NCI-H2081 treated with DMSO at 0.1 percent for 48 hours (cell line): ENCODE measurements around the gene NFKBIB.

Experiments
- DNase-seq: peaks from one replicate; lab custom pipeline; 2025; lab: John Stamatoyannopoulos, UW

Gene NFKBIB

GRCh38 chr19:38904581-38905539 lies 5.1 kb downstream of the NFKBIB start:
- no peak for DNase-seq

GRCh38 chr19:38905620-38906019 lies 5.9 kb downstream of the NFKBIB start:
- no peak for DNase-seq

GRCh38 chr19:38907227-38907626 lies 7.5 kb downstream of the NFKBIB start:
- DNase-seq = no peak

GRCh38 chr19:38907670-38908069 lies 7.9 kb downstream of the NFKBIB start:
- no peak for DNase-seq

GRCh38 chr19:38908911-38909310 lies 9.1 kb downstream of the NFKBIB start:
- no peak for DNase-seq

- no peak for DNase-seq
Measured at GRCh38 chr19:38910488-38910887, 10.7 kb downstream of the NFKBIB start.

GRCh38 chr19:38911388-38912001 lies 11.7 kb downstream of the NFKBIB start:
- no peak for DNase-seq

GRCh38 chr19:38912600-38913514 lies 13.1 kb downstream of the NFKBIB start:
- DNase-seq = no peak

GRCh38 chr19:38913958-38914357 lies 14.2 kb downstream of the NFKBIB start:
- no peak for DNase-seq

- DNase-seq = no peak
Measured at GRCh38 chr19:38915329-38916321, 15.9 kb downstream of the NFKBIB start.

- no peak for DNase-seq
Measured at GRCh38 chr19:38917516-38917915, 17.7 kb downstream of the NFKBIB start.

- no peak for DNase-seq
Measured at GRCh38 chr19:38917921-38918491, 18.2 kb downstream of the NFKBIB start.

- no peak for DNase-seq
Measured at GRCh38 chr19:38918526-38918925, 18.8 kb downstream of the NFKBIB start.

GRCh38 chr19:38919837-38920601 lies 20.2 kb downstream of the NFKBIB start:
- no peak for DNase-seq

- no peak for DNase-seq
Measured at GRCh38 chr19:38920602-38921419, 21.0 kb downstream of the NFKBIB start.

GRCh38 chr19:38921420-38922274 lies 21.9 kb downstream of the NFKBIB start:
- DNase-seq = no peak

- no peak for DNase-seq
Measured at GRCh38 chr19:38922482-38922881, 22.7 kb downstream of the NFKBIB start.

GRCh38 chr19:38924388-38924787 lies 24.6 kb downstream of the NFKBIB start:
- no peak for DNase-seq
